HG03558 (cell line): ENCODE results near the gene MOB4.
"Not testable (repeated sequence)": the region's sequence is repeated elsewhere in the genome, so short reads cannot be mapped to it uniquely, and the experiment has no call there.

Source experiments
- ATAC-seq: cut with Tn5 transposase; IDR thresholded peaks from one replicate; pipeline ENCODE4 v1.9.1; 2021; ENCODE audit warnings: moderate number of reproducible peaks; ENCODE audit not compliant: unreplicated experiment; ENCODE audit errors: extremely low read depth

Gene MOB4

DNA sequence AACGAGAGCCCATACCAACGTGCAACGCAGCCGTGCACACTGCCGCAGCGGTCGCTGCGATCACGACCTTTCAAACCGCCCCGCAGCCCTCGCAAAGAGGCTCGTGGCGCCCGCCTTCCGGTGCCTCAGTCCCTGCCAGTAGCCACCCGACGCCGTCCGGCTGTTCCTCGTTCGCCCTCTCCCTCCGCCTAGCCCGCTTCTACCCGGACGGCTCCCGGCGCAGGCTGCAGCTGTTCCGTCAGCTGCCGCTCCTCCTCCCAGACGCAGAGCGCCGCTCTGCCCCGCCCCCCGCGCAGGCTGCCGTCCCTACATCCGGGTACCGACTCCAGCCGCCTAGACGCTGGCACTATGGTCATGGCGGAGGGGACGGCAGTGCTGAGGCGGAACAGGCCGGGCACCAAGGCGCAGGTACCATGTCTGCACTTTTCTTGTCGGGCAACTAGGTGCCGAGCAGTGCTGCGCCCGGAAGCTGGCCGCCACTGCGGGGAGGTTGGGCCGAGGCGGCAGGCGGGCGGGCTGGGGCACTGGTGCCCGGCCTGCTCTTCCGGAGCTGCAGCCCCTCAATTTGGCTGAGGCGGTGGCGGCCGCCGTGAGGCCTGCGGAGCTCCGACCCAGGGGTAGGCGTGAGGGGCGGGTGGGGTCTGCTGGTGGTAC lies at the start of gene MOB4:
TSS of gene MOB4 (plus strand) at position 328 of the 654 bp plus-strand sequence. CDS start at position 349, 21 bp downstream.
- ATAC-seq: peak; percentile 91

DNA sequence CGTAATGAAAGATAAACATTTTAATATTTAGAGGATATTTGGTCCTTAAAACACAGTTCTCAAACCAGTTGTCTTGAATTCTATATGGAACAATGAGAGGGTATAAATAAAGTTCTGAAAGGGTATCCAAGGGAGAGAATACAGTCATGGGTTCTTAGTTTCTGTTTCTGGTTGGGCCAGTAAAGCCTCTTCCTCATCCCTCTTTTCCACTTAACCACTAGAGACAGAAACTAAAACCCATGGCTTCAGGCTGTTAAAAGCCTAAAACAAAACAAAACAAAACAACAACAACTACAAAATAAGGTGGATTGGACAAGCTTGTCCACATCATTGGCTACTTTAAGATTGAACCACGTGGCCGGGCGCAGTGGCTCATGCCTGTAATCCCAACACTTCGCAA lies 43.7 kb upstream of the MOB4 start:
- ATAC-seq: no peak

DNA sequence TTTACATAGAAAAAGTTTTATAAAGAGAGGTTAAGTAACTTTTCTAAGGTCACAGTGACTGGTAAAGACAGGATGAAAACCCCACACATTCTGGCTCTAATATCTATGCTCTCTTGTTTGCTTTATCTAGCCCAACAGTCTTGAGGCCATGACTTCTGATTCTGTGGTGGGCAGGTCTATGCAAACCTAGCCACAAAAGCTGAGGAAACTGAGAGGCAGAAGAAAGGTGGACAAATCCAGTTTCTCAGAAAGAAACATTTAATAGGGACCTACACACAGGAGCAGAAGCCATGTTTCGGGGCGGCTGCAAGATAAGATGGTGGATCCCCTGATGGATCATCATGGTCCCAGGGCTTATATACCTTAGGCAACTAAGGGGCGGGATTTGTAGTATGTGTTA lies 38.1 kb upstream of the MOB4 start:
- ATAC-seq: no peak

DNA sequence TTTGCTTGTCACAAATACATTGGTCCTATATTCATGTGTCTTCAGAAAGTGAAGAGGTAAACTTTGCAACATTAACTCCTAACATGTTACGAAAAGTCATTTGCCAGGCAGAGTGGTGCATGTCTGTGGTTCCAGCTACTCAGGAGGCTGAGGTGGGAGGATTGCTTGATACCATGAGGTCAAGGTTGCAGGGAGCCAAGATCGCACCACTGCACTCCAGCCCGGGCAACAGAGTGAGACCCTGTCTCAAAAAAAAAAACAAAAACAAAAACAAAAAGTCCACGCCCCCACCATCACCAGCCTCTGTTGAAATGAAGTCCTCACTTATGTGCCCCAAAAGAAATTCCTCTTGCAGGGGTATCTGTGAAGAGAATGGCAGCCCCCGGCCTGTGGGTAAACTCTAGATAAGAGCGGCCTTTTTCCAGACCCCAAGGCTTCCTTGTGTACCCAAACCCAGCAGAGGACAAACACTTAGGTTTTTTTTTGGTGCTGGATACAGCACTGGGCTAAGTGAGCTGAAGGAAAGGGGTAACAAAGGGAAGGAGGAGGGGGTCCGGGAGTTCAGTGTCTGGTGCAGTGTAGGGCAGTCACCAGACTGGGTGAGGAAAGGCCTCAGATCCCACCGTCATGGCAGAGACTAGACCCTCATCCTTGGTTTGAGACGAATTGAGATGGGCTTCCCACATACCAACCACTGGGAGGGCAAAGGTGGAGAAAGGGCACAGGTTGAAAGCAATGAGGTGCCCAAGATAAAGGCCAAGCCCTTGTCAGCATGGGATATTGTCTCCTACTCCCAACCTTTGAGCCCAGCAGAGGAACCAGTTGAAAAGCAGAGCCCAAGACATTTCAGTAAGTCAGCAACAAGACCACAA lies 35.5 kb upstream of the MOB4 start:
- ATAC-seq: no peak

DNA sequence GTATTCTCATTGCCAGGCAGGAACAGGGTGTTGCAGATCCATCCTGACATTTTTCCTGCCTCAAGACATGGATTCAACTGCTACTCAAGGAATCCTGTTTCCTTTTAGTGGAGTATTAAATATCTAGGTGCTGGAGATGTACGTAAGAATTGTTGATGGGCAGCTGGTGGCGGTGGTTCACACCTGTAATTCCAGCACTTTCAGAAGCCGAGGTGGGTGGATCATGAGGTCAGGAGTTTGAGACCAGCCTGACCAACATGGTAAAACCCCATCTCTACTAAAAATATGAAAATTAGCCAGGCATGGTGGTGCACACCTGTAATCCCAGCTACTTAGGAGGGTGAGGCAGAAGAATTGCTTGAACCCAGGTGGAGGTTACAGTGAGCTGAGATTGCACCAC lies 31.6 kb upstream of the MOB4 start:
- ATAC-seq: not testable (repeated sequence)

DNA sequence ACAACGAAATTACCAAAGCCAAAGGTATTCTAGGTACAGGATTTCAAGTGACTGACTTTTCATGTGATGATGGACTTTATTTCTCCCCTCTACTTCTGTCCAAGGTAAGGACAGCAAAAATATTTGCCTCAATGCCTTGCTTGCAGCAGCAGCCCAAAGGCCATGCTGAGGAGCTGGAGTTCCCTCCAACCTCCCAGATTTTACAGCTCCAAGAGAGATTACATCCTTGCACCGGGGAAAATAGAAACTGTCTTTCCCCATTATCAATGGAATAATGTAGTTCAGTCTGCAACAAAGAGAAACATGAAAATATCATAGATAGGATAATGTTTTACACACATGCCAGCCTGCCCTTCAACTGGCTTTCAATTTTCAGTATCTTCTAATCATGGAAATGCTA lies 29.7 kb upstream of the MOB4 start:
- no peak for ATAC-seq

DNA sequence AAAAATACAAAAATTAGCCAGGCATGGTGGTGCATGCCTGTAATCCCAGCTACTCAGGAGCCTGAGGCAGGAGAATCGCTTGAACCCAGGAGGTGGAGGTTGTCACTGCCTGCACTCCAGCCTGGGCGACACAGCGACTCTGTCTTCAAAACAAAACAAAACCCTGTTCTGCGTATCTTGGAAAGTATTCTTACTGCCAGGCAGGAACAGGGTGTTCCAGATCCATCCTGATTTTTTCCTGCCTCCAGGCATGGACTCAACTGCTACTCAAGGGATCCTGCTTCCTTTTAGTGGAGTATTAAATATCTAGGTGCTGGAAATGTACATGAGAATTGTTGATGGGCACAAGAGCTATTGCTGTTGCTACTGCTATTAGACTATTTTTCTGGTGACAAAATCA lies 28.5 kb upstream of the MOB4 start:
- ATAC-seq: no peak

DNA sequence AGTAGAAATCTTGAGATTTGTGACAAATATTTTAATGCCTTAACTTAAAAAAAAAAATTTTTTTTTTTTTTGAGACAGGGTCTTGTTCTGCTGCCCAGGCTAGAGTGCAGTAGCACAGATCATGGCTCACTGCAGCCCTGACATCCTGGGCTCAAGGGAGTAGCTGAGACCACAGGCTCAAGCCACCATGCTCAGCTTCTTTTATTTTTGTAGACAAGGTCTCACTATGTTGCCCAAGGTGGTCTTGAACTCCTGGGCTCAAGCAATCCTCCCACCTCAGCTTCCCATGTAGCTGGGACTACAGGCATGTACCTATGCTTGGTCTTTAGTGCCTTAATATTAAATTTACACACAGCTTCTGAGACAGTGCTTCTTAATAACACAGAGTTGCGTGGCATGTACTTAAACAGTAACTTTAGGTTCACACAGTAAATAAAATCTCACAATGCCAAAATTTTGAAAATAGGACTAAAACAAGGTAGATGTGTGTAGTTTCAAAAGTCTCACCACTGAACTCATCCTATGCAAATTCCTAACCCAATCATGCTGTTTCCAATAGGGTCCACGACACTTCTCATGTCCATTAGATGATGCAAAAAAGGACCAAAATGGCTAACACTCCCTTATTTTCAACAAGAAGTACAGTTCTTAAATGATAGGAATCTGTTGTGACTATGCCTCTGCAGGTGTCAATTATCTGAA lies 20.3 kb upstream of the MOB4 start:
- ATAC-seq: no peak

DNA sequence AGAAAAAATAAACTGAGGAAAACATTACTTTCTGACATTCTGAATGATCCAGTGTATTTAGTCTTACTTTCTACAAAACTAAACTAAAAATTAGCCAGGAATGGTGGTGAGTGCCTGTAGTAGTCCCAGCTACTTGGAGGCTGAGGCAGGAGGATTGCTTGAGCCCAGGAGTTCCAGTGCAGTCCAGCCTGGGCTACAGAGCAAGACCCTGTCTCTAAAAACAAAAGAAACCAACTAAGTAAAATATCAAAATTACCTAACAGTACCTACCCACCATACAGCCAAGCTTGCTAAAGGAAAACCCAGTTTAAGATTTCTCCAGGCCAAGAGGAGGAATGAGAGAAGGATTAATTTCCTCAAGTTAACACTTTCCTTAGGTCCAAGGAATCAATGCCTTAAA lies 19.2 kb upstream of the MOB4 start:
- no peak for ATAC-seq

DNA sequence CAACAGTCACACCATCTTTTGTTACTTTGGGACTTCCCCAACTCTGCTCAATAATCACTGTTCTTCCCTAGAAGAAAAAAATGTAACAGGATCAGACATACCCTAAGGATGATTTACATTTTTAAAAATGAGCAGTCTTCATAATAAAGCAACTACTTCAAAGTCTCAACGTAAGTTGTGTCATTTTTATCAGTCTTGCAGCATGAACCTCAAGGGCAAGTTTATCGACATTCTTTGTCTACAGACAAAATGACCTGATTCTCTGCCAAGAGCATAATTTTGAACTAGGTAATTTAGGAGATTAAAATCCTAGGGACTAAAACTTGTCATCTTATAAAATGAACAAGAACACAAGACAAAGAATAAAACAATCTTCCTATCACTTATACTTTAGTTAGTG lies 18.5 kb upstream of the MOB4 start:
- no peak for ATAC-seq

DNA sequence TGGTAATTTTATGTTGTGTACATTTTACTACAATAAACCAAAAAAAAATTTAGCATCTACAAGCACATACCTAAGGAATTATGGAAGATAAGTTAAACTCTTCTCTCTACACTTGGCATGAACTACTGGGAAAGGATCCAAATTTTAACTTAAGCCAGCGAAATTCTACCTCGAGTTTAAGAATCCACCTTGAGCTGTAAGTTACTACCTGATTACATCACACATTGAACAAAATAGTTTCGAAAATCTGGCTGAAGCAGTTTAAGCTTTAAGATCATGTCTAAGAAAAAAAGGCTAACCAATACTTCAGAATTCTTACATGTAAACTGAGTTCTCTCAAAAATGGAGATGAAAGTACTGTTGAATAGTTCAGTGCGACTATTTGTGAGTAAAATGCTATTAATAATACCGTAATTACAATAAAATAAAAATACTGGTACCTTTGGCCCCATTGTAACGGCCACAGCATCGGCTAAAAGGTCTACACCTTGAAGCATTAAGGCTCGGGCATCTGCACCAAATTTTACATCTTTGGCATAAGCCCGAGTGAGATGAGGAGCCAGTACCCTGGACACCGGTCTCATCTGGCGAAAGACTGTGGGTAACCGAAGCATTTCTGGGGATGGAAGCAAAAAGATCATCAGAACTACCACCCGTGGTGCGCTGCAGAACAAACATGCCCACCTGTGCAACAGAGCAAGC lies 17.5 kb upstream of the MOB4 start:
- no peak for ATAC-seq

DNA sequence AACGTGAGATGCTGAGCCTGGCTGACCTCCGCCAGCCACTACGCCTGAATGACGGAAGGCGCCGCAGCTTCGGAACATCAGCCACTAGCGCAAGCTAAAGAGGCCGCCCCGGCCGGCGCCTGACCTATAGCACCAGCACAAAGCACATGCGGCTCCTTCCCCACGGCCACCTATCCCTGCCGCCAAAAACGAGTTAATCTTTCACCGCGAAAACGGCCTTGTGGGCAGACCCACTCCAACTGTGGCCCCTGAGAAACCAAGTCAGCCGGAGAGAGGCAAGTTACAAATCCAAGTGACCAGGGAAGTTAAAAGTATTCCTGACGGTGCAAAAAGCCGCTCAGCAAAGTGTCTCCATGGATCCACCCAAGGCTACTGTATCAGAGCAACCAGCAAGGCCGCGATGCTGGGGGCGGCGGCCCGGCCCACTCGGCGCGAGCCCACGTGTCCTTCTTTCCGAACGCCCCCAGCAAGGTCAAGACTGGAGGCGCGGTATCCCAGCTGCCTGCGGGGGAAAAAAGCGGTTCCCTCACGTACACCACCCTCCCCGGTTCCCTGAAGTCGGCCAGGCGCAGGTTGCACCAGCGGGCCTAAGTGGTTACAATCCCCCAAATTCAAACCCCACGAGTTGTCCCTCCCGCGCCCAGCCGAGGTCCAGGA lies 16.8 kb upstream of the MOB4 start:
- ATAC-seq: peak; percentile 11

DNA sequence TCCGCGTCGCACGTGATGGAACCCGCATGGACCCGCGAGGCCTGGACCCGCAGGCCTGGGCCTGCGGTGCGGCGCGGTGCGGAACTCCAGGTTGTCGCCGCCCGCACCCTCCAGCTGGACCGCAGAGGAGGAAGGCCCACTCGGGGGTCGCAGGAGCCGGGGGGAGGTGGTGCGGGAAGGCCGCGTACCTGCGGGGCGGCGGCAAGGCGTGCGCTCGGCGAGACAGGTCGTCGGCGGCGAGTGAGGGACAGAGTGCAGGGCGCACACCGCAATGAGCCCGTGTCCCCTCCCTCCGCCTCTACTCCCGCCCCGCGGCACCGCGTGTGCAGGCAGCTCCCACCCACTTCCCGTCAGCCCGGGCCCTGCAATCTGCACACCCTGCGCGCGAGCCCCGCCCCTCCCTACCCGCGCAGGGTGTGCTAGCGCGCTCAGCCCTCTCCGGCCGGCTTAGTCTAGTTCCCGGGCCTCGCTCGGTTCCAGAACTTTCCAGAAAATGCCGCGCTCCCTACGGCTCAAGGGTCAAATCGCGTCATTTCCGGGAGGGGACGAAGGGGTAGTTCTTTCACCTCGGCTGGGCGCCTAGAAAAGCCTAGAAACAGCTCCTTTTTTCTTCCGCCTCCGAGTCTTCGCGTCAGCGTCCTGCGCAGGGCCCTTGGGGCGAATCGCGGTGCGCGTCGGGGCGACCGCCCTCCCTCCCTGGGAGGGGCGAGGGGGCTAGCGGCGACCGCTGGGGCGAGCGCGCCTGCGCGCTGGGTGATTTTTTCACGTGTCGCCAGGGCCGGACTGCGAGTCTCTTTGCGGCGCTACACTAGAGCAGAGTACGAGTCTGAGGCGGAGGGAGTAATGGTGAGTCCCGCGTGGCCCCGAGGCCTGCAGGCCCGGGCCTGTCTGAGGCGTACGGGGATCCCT lies 16.0 kb upstream of the MOB4 start, which contains the start of the genes HSPD1 and HSPE1:
TSS of gene HSPD1 (minus strand) at position 247 of the 909 bp plus-strand sequence. CDS start 992 bp downstream, outside the sequence.
TSS of gene HSPE1 (plus strand) at position 786 of the 909 bp plus-strand sequence. CDS start at position 844, 58 bp downstream.
- peak; percentile 72 for ATAC-seq

DNA sequence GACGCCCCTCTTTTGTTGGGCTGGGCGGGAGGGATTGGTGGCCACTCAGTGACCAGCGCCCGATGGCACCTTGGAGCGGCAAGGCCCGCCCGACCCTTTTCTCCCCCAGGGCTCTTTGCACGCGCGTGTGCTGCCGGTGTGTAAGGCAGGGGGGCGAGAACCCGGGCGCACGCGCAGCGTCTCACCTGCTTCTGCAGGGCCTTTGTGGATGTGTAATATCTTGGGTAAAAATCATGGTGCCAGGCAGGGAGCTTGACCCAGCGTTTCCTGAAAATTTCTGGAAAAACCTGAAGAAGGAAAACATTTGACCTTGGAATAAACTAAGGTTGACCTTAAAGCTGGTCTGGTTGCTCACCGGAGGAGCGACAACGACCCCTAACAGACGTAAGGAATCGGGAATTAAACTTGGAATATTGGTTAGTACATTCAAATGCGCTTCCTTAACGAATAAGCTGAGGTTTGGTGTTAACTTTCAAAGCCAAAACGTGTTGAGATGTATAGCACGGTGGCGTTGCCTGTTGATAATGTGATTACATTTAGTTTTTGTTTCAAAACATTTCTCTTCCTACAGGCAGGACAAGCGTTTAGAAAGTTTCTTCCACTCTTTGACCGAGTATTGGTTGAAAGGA lies 15.2 kb upstream of the MOB4 start:
- no peak for ATAC-seq

DNA sequence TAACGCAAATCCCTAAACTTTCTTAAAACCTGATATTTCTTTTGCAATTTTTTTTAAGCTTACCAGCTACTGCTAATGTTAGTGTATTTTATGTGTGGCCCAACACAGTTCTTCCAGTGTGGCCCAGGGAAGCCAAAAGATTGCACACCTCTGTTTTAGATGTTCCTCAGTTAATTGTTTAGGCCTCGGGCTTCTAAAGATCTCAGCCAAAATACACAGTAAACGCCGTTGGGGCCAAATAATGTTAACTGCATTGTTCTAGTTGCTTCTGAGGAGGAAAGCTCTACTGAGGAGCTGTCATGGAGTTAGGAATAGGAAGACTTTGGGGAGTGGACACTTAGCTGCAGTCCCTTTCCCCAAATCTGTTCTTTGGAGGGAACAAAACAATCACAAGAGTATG lies 13.7 kb upstream of the MOB4 start:
- ATAC-seq: no peak

DNA sequence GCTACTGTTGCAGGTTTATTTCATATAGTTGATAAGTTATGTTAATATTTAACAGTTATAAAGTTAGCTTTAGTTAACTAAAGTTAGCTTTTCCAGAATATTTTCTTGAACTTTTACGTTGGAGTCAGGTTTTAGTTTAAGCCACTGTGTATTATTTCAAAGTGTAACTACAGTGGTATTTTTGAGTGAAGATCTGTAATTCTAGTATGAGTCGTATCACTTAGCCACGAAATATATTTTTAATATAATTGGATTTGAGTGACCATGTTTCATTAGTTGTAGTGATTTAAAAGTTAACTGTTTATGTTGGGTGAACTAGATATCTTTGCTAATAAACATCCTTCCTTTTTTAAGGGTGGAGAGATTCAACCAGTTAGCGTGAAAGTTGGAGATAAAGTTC lies 13.2 kb upstream of the MOB4 start:
- no peak for ATAC-seq

DNA sequence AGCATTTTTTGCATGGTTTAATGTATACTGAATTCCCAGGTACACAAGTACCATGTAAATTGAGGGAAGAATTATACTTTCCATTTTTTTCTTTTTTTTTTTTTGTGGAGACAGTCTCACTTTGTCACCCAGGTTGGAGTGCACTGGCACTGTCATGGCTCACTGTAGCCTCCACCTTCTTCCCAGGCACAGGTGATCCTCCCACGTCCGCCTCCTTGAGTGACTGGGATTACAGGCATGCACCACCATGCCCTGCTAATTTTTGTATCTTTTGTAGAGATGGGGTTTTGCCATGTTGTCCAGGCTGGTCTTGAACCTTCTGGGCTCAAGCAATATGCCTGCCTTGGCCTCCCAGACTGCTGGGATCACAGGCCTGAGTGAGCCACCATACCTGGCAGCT lies 11.9 kb upstream of the MOB4 start:
- ATAC-seq: no peak

DNA sequence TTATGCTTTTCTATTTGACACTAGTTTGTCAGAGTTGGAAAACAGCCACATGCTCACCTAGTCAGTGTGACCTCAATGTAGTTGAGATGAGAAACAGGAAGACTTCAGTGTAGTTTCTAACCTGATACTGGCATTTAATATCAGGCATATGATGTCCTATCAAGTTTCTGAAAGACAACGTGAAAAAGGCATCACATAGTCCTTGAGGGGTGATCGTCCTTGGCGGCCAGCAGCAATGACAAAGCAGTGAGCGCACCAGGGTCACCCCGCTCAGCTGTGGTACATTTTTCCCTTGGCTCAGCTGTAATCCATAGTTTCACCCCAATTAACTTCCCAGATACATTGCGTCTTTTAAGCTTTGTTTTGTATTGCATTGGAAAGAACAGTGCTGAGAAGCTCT lies 11.4 kb upstream of the MOB4 start:
- ATAC-seq: no peak
